WTC11 (cell line): ENCODE measurements around the gene RYR2. TPM values are rescaled to one million over a fixed set of nuclear protein-coding genes. Genes with fewer than 3 reads are reported as not detected.
A peak's percentile ranks its signal among the peaks of the same experiment; 100 is the strongest.

Experiments used
- ATAC-seq: fragments of 200-7000 bp; cut with Tn5 transposase; 2 replicates; pipeline ENCODE4 v1.10.0; 2021; ENCODE audit warnings: mild to moderate bottlenecking, moderate library complexity
- CTCF ChIA-PET: fragments of 300-600 bp; sonication (Branson Sonifier 250); formaldehyde crosslinking; loops from one replicate; lab custom pipeline; 2021; ENCODE audit warnings: antibody characterized with exemption; lab: Charles Lee
- POLR2A ChIA-PET: fragments of 350-600 bp; sonication (Branson Sonifier 250); formaldehyde crosslinking; loops from one replicate; lab custom pipeline; 2021; ENCODE audit warnings: antibody characterized with exemption; lab: Charles Lee
- DNase-seq: peaks from one replicate; pipeline ENCODE4 v3.0.0; 2021; ENCODE audit warnings: low spot score
- H3K27ac Mint-ChIP-seq: 2 replicates; pipeline ENCODE4 v1.8.0; 2021; ENCODE audit warnings: mixed read lengths
- H3K27me3 Mint-ChIP-seq: 2 replicates; pipeline ENCODE4 v1.8.0; 2021; ENCODE audit warnings: low read depth, mild to moderate bottlenecking, moderate library complexity, mixed read lengths
- H3K36me3 Mint-ChIP-seq: 2 replicates; pipeline ENCODE4 v1.8.0; 2021; ENCODE audit warnings: mixed read lengths
- H3K4me1 Mint-ChIP-seq: 2 replicates; pipeline ENCODE4 v1.8.0; 2022; ENCODE audit warnings: mixed read lengths
- H3K4me3 Mint-ChIP-seq: 2 replicates; pipeline ENCODE4 v1.8.0; 2021; ENCODE audit warnings: mild to moderate bottlenecking, moderate library complexity, mixed read lengths
- H3K9me3 Mint-ChIP-seq: 2 replicates; pipeline ENCODE4 v1.8.0; 2021; ENCODE audit warnings: mixed read lengths
- ATF2 ChIP-seq: sonication (generic); formaldehyde crosslinking; IDR thresholded peaks from 2 replicates; pipeline ENCODE4 v1.8.1; 2022; ENCODE audit warnings: low read depth, missing genetic modification reagents, borderline replicate concordance
- CBFB ChIP-seq: sonication (generic); formaldehyde crosslinking; IDR thresholded peaks from 2 replicates; pipeline ENCODE4 v1.8.1; 2022; ENCODE audit warnings: mild to moderate bottlenecking, low read depth, missing genetic modification reagents
- CREM ChIP-seq: sonication (generic); formaldehyde crosslinking; IDR thresholded peaks from 2 replicates; pipeline ENCODE4 v1.8.1; 2022; ENCODE audit warnings: mild to moderate bottlenecking, missing genetic modification reagents, moderate library complexity
- E2F1 ChIP-seq: sonication (generic); formaldehyde crosslinking; IDR thresholded peaks from 2 replicates; pipeline ENCODE4 v1.8.0; 2022; ENCODE audit warnings: mild to moderate bottlenecking, missing genetic modification reagents
- ELF4 ChIP-seq: sonication (generic); formaldehyde crosslinking; IDR thresholded peaks from 2 replicates; pipeline ENCODE4 v1.8.1; 2022; ENCODE audit warnings: low read depth, mild to moderate bottlenecking, moderate library complexity, missing genetic modification reagents
- ERG ChIP-seq: fragments of 250-450 bp; sonication (Bioruptor Pico); IDR thresholded peaks from 2 replicates; pipeline ENCODE4 v1.8.0; 2021; ENCODE audit warnings: mild to moderate bottlenecking
- IRF1 ChIP-seq: sonication (generic); formaldehyde crosslinking; IDR thresholded peaks from 2 replicates; pipeline ENCODE4 v1.8.0; 2023; ENCODE audit warnings: missing genetic modification reagents
- NR1H2 ChIP-seq: sonication (generic); formaldehyde crosslinking; IDR thresholded peaks from 2 replicates; pipeline ENCODE4 v1.9.0; 2021; ENCODE audit warnings: mild to moderate bottlenecking, moderate library complexity, missing genetic modification reagents
- NR3C1 ChIP-seq: sonication (generic); formaldehyde crosslinking; conservative IDR thresholded peaks from 2 replicates; pipeline ENCODE4 v1.8.1; 2023; ENCODE audit warnings: low read depth, mild to moderate bottlenecking, missing genetic modification reagents
- PRDM15 ChIP-seq: sonication (generic); formaldehyde crosslinking; IDR thresholded peaks from 2 replicates; pipeline ENCODE4 v1.8.0; 2022; ENCODE audit warnings: missing genetic modification reagents
- TP53 ChIP-seq: sonication (generic); formaldehyde crosslinking; IDR thresholded peaks from 2 replicates; pipeline ENCODE4 v1.8.1; 2023; ENCODE audit warnings: mild to moderate bottlenecking, missing genetic modification reagents
- ZBTB21 ChIP-seq: sonication (generic); formaldehyde crosslinking; IDR thresholded peaks from 2 replicates; pipeline ENCODE4 v1.8.1; 2023; ENCODE audit warnings: mild to moderate bottlenecking, missing genetic modification reagents, borderline replicate concordance
- ZNF138 ChIP-seq: sonication (generic); formaldehyde crosslinking; conservative IDR thresholded peaks from 2 replicates; pipeline ENCODE4 v1.8.1; 2022; ENCODE audit warnings: mild to moderate bottlenecking, moderate library complexity, missing genetic modification reagents
- ZNF232 ChIP-seq: sonication (generic); formaldehyde crosslinking; IDR thresholded peaks from 2 replicates; pipeline ENCODE4 v1.8.0; 2022; ENCODE audit warnings: mild to moderate bottlenecking, missing genetic modification reagents
- ZNF317 ChIP-seq: sonication (generic); formaldehyde crosslinking; IDR thresholded peaks from 2 replicates; pipeline ENCODE4 v1.8.1; 2023; ENCODE audit warnings: low read depth, mild to moderate bottlenecking, moderate library complexity, missing genetic modification reagents, borderline replicate concordance
- ZNF512 ChIP-seq: sonication (generic); formaldehyde crosslinking; IDR thresholded peaks from 2 replicates; pipeline ENCODE4 v1.8.1; 2022; ENCODE audit warnings: missing genetic modification reagents, borderline replicate concordance
- ZNF671 ChIP-seq: fragments of 250-450 bp; sonication (Bioruptor Pico); IDR thresholded peaks from 2 replicates; pipeline ENCODE4 v1.8.0; 2021; ENCODE audit warnings: mild to moderate bottlenecking
- total RNA-seq: library from RNA; stranded (reverse); gene quantifications from 3 replicates; pipeline ENCODE4 v1.2.3, GENCODE V29; 2021

The RYR2 gene
- total RNA-seq, 1 experiment from 2014 or later = 7.9 TPM

- TF ChIP-seq NR3C1 (CRISPR knock-in tag) = no peak
- TF ChIP-seq ZNF317 = no peak
- no peak for TF ChIP-seq PRDM15 (CRISPR knock-in tag)
- no peak for TF ChIP-seq ZNF512 (CRISPR knock-in tag)
- TF ChIP-seq ERG (CRISPR knock-in tag) = no peak
- TF ChIP-seq ZBTB21 (CRISPR knock-in tag) = no peak
- no peak for TF ChIP-seq CBFB (CRISPR knock-in tag)
- no peak for TF ChIP-seq NR1H2 (CRISPR knock-in tag)
- no peak for TF ChIP-seq TP53 (CRISPR knock-in tag)
- TF ChIP-seq ELF4 (CRISPR knock-in tag) = no peak
- no peak for TF ChIP-seq IRF1 (CRISPR knock-in tag)
- no peak for TF ChIP-seq ATF2 (CRISPR knock-in tag)
- no peak for TF ChIP-seq E2F1
- TF ChIP-seq ZNF671 (CRISPR knock-in tag) = no peak
- no peak for TF ChIP-seq ZNF232
- no peak for TF ChIP-seq ZNF138
- TF ChIP-seq CREM (CRISPR knock-in tag) = no peak
- Mint-ChIP-seq H3K27me3 (no peaks in the 10 kb centered on the region), H3K4me3 (peak overlapping the region; percentile 73), H3K27ac (peak overlapping the region; percentile 96), H3K9me3 (peaks cover 9% of the 10 kb centered on the region; the same call in 1 of the 2 replicates), H3K4me1 (peaks cover 21% of the 10 kb centered on the region), H3K36me3 (peaks cover 7% of the 10 kb centered on the region)
- ATAC-seq (peak; percentile 18; the same call in 1 of the 2 replicates), DNase-seq (no peak)
- ChIA-PET CTCF (no interaction called here), POLR2A (interaction anchor here (0.6 kb wide), 1 partner anchor 77 kb away, joined by 3 read pairs; no protein-coding TSS in a partner anchor)
These were observed 32.6 kb downstream of the RYR2 start for GRCh38 chr1:237074371-237075117.
